Lung (tissue), 12 donors: Measurements from ENCODE around the gene DOCK1. TPM values are rescaled to one million over a fixed set of nuclear protein-coding genes. Genes with fewer than 3 reads are reported as not detected.

Source experiments
- ATAC-seq: fragments of 200-7000 bp; cut with Tn5 transposase; one replicate; pipeline ENCODE4 v1.9.1; 2020; ENCODE audit warnings: moderate number of reproducible peaks; ENCODE audit not compliant: insufficient read depth, low FRiP score
- DNase-seq, 3 donors: peaks; one replicate each; pipeline ENCODE4 v3.0.0-alpha.2; 2013 to 2017
- H3K27ac ChIP-seq, 2 donors: one replicate each; pipeline ENCODE4 v1.5.1; 2013; ENCODE audit warnings: mild to moderate bottlenecking in 2 of 2, moderate library complexity in 2 of 2, control low read depth in 1 of 2, inconsistent platforms in 1 of 2, low read depth in 1 of 2, low read length in 1 of 2
- H3K27me3 ChIP-seq, 3 donors: one replicate each; pipeline ENCODE4 v1.5.1; 2013; ENCODE audit warnings: low read length in 2 of 3; ENCODE audit not compliant: control insufficient read depth in 3 of 3, insufficient read depth in 3 of 3
- H3K36me3 ChIP-seq, 4 donors: one replicate each; pipeline ENCODE4 v1.5.1; 2013; ENCODE audit warnings: low read length in 4 of 4, mild to moderate bottlenecking in 1 of 4, moderate library complexity in 1 of 4; ENCODE audit not compliant: control insufficient read depth in 4 of 4, insufficient read depth in 4 of 4
- H3K4me1 ChIP-seq, 5 donors: one replicate each; pipeline ENCODE4 v1.5.1; 2013; ENCODE audit warnings: low read length in 5 of 5, mild to moderate bottlenecking in 2 of 5, moderate library complexity in 1 of 5; ENCODE audit not compliant: control insufficient read depth in 5 of 5, insufficient read depth in 5 of 5
- H3K4me3 ChIP-seq: one replicate; pipeline ENCODE4 v1.5.1; 2013; ENCODE audit warnings: mild to moderate bottlenecking, control low read depth, moderate library complexity
- H3K9ac ChIP-seq, 2 donors: one replicate each; pipeline ENCODE4 v1.5.1; 2013; ENCODE audit warnings: low read length in 2 of 2, control low read depth in 1 of 2; ENCODE audit not compliant: insufficient read depth in 1 of 2
- H3K9me3 ChIP-seq, 4 donors: one replicate each; pipeline ENCODE4 v1.5.1; 2013; ENCODE audit warnings: low read length in 3 of 4, mild to moderate bottlenecking in 1 of 4, moderate library complexity in 1 of 4; ENCODE audit not compliant: control insufficient read depth in 4 of 4, insufficient read depth in 3 of 4
- CTCF ChIP-seq: IDR thresholded peaks from 2 replicates; pipeline ENCODE4 v1.5.1; 2012; ENCODE audit warnings: mild to moderate bottlenecking; ENCODE audit errors: control extremely low read depth, extremely low read depth
- WGBS, 2 donors: extraction: QIAGEN DNeasy Blood & Tissue Kit; methylation state at CpG; one replicate each; pipeline ENCODE4 v1.1.7; 2013; 5-methylcytosine and 5-hydroxymethylcytosine counted together
- polyA plus RNA-seq, 2 donors: library from polyadenylated mRNA; stranded (reverse); fragments of 200-250 nt; gene quantifications; one replicate each; pipeline ENCODE4 v1.2.1, GENCODE V29; 2013
- total RNA-seq, 2 donors: library from RNA; depleted of rRNA in 1 of 2; stranded (reverse); fragments of >200 nt in 1 of 2; gene quantifications; one replicate each; pipeline ENCODE4 v1.2.1, GENCODE V29; 2014 to 2021
- donor health status: control.
- donor health status: control.
- donor health status: Bipolar disorder and iron deficiency.
- donor health status: healthy.
- donor health status: DM: yes; HTN: yes; CAD: no.

The DOCK1 gene
- total and polyA plus RNA-seq, 4 donors = 11.2 to 102 (median 30.5) TPM

- 3 to 4% methylated on average over 27 to 28 of the region's 28 CpGs for WGBS, 2 donors
- ATAC-seq (no peak), DNase-seq (peak in 2 of 3 donors; percentile 18)
Observed at GRCh38 chr10:127195041-127195506, 289.8 kb downstream of the DOCK1 start.

GRCh38 chr10:127195571-127196281 is 290.5 kb downstream of the DOCK1 start:
- Histone ChIP-seq H3K9me3 (no peaks in the 10 kb centered on the region), H3K4me1 (peaks cover 0 to 25% (median 7%) of the 10 kb centered on the region in 5 donors), H3K36me3 (peaks cover 0 to 5% (median 0%) of the 10 kb centered on the region in 4 donors), H3K27me3 (peaks cover 2 to 22% (median 7%) of the 10 kb centered on the region in 3 donors), H3K4me3 (peak overlapping the region; percentile 28), H3K9ac (no peak overlapping the region), H3K27ac (no peak overlapping the region)
- TF ChIP-seq CTCF = no peak
- no peak for ATAC-seq
- 0 to 2% methylated on average over 71 to 91 of the region's 91 CpGs for WGBS, 2 donors
- peak in 1 of 3 donors; percentile 23 for DNase-seq

More at GRCh38 chr10:127195041-127195506, 289.8 kb downstream of the DOCK1 start:
- no peak for TF ChIP-seq CTCF
- H3K9me3 ChIP-seq = no peaks in the 10 kb centered on the region
- peaks cover 3 to 22% (median 7%) of the 10 kb centered on the region in 3 donors for H3K27me3 ChIP-seq
- H3K27ac ChIP-seq = no peak overlapping the region
- H3K36me3 ChIP-seq = peaks cover 0 to 5% (median 0%) of the 10 kb centered on the region in 4 donors
- no peak overlapping the region for H3K9ac ChIP-seq
- H3K4me1 ChIP-seq = peaks cover 0 to 25% (median 7%) of the 10 kb centered on the region in 5 donors
- peak overlapping the region; percentile 28 for H3K4me3 ChIP-seq

- peaks cover 0 to 22% (median 7%) of the 10 kb centered on the region in 3 donors for H3K27me3 ChIP-seq
- no peak for TF ChIP-seq CTCF
- peaks cover 0 to 25% (median 7%) of the 10 kb centered on the region in 5 donors for H3K4me1 ChIP-seq
- H3K9ac ChIP-seq = no peak within 1 kb of the TSS
- no peak within 1 kb of the TSS for H3K27ac ChIP-seq
- H3K9me3 ChIP-seq = no peaks in the 10 kb centered on the region
- DNase-seq = peak; percentile 72 to 80 (median 73)
- WGBS, 2 donors = 7 to 9% methylated on average over 55 to 81 of the region's 81 CpGs
- H3K4me3 ChIP-seq = peak within 1 kb of the TSS; percentile 28
- ATAC-seq = no peak
- peaks cover 0 to 5% (median 0%) of the 10 kb centered on the region in 4 donors for H3K36me3 ChIP-seq
Observed at GRCh38 chr10:127196282-127197153, 291.3 kb downstream of the DOCK1 start, which contains the start of gene INSYN2A. TSS of gene INSYN2A (minus strand) at chr10:127196591. CDS start at chr10:127176395, 20,196 bp downstream.
